Measurements from ENCODE around the gene NOC2L.
A peak's percentile ranks its signal among the peaks of the same experiment; 100 is the strongest.

NOC2L gene

GRCh38 chr1:958823-959730 lies at the start of gene NOC2L:
Gene NOC2L (minus strand): TSS chr1:959256. CDS start chr1:959240, 16 bp downstream.
- TF ChIP-seq CREB1 (IDR thresholded peaks at IDR 0.05; ENCODE audit: low read depth) (peak; percentile 23; the same call in 1 of the 2 replicates), CEBPB (IDR thresholded peaks at IDR 0.05) (no peak), RAD21 (IDR thresholded peaks at IDR 0.05; ENCODE audit: low read depth) (no peak), EGR1 (IDR thresholded peaks at IDR 0.05) (no peak), YY1 (IDR thresholded peaks at IDR 0.05; ENCODE audit: low read depth) (peak; percentile 93), NFIC (IDR thresholded peaks at IDR 0.05) (no peak), REST (IDR thresholded peaks at IDR 0.05; ENCODE audit: low read depth) (no peak), ZBTB7A (IDR thresholded peaks at IDR 0.05; ENCODE audit: low read depth) (no peak), FOXM1 (IDR thresholded peaks at IDR 0.05; ENCODE audit: borderline replicate concordance, low read depth) (no peak), MAX (IDR thresholded peaks at IDR 0.05) (peak; percentile 84), TCF12 (IDR thresholded peaks at IDR 0.05; ENCODE audit: low read depth) (0 out of 2 replicates have a peak, but pooled peaks have one; percentile 21), USF1 (IDR thresholded peaks at IDR 0.05) (no peak), EP300 (IDR thresholded peaks at IDR 0.05; ENCODE audit: borderline replicate concordance) (0 out of 2 replicates have a peak, but pooled peaks have one; percentile 11), TAF1 (IDR thresholded peaks at IDR 0.05; ENCODE audit: low read depth) (peak; percentile 91), TEAD4 (IDR thresholded peaks at IDR 0.05) (0 out of 2 replicates have a peak, but pooled peaks have one; percentile 7)

- TF ChIP-seq TAF1 (IDR thresholded peaks at IDR 0.05; ENCODE audit: low read depth) (no peak), TEAD4 (IDR thresholded peaks at IDR 0.05) (no peak)
Observed at GRCh38 chr1:1006305-1007159, 47.5 kb upstream of the NOC2L start.

GRCh38 chr1:1005774-1006304 lies 46.8 kb upstream of the NOC2L start:
- TF ChIP-seq EGR1 (IDR thresholded peaks at IDR 0.05) (no peak), MAX (IDR thresholded peaks at IDR 0.05) (no peak)

- TF ChIP-seq TEAD4 (IDR thresholded peaks at IDR 0.05) (no peak), ZBTB7A (IDR thresholded peaks at IDR 0.05; ENCODE audit: low read depth) (no peak), RAD21 (IDR thresholded peaks at IDR 0.05; ENCODE audit: low read depth) (no peak), TCF12 (IDR thresholded peaks at IDR 0.05; ENCODE audit: low read depth) (peak; percentile 53; the same call in 1 of the 2 replicates), YY1 (IDR thresholded peaks at IDR 0.05; ENCODE audit: low read depth) (peak; percentile 76), MAX (IDR thresholded peaks at IDR 0.05) (peak; percentile 92), FOXM1 (IDR thresholded peaks at IDR 0.05; ENCODE audit: borderline replicate concordance, low read depth) (no peak), CEBPB (IDR thresholded peaks at IDR 0.05) (no peak), EP300 (IDR thresholded peaks at IDR 0.05; ENCODE audit: borderline replicate concordance) (peak; percentile 36; the same call in 1 of the 2 replicates), USF1 (IDR thresholded peaks at IDR 0.05) (peak; percentile 42), EGR1 (IDR thresholded peaks at IDR 0.05) (no peak), NFIC (IDR thresholded peaks at IDR 0.05) (peak; percentile 88)
Observed at GRCh38 chr1:1004780-1005697, 46.0 kb upstream of the NOC2L start.

GRCh38 chr1:1004420-1004779 lies 45.3 kb upstream of the NOC2L start:
- TF ChIP-seq USF1 (IDR thresholded peaks at IDR 0.05) = no peak
- TF ChIP-seq NFIC (IDR thresholded peaks at IDR 0.05) = no peak
- TF ChIP-seq EP300 (IDR thresholded peaks at IDR 0.05; ENCODE audit: borderline replicate concordance) = no peak
- TF ChIP-seq CEBPB (IDR thresholded peaks at IDR 0.05) = no peak
- no peak for TF ChIP-seq RAD21 (IDR thresholded peaks at IDR 0.05; ENCODE audit: low read depth)
